CD14-positive monocyte (primary cell): ENCODE data around the gene RALY. TPM values are rescaled to one million over a fixed set of nuclear protein-coding genes. Genes with fewer than 3 reads are reported as not detected.
"Not testable (repeated sequence)": the region's sequence is repeated elsewhere in the genome, so short reads cannot be mapped to it uniquely, and the experiment has no call there.

ENCODE experiments used
- DNase-seq, 3 donors: peaks; one replicate each; pipeline ENCODE4 v3.0.0-alpha.2; 2011 to 2022
- H2AFZ ChIP-seq: 2 replicates; pipeline ENCODE4 v1.6.0; 2012; ENCODE audit warnings: mild to moderate bottlenecking, low read depth, low read length, inconsistent platforms; ENCODE audit not compliant: insufficient read depth, poor library complexity, severe bottlenecking
- H3K27ac ChIP-seq, 2 donors: 1 replicate in 1 of 2; 2 replicates in 1 of 2; pipeline ENCODE4 v1.5.1; 2012 to 2013; ENCODE audit warnings: low read length in 2 of 2, control low read depth in 1 of 2, inconsistent platforms in 1 of 2, low read depth in 1 of 2, mild to moderate bottlenecking in 1 of 2
- H3K27me3 ChIP-seq, 2 donors: one replicate each; pipeline versions ENCODE4 v1.6.0 to v1.6.1; 2011 to 2013; ENCODE audit warnings: low read length in 2 of 2; ENCODE audit not compliant: control insufficient read depth in 2 of 2, insufficient read depth in 2 of 2
- H3K36me3 ChIP-seq, 2 donors: replicated peaks in 1 of 2; 1 replicate in 1 of 2; 2 replicates in 1 of 2; pipeline versions ENCODE4 v1.5.1 to v1.6.1; 2012 to 2013; ENCODE audit warnings: low read length in 2 of 2, control low read depth in 1 of 2, inconsistent platforms in 1 of 2, mild to moderate bottlenecking in 1 of 2; ENCODE audit not compliant: insufficient read depth in 2 of 2, control insufficient read depth in 1 of 2
- H3K4me1 ChIP-seq, 2 donors: 1 replicate in 1 of 2; 2 replicates in 1 of 2; pipeline versions ENCODE4 v1.5.1 to v1.6.1; 2012 to 2013; ENCODE audit warnings: low read length in 2 of 2, control low read depth in 1 of 2, inconsistent platforms in 1 of 2, mild to moderate bottlenecking in 1 of 2, moderate library complexity in 1 of 2; ENCODE audit not compliant: insufficient read depth in 2 of 2, control insufficient read depth in 1 of 2
- H3K4me2 ChIP-seq: replicated peaks from 2 replicates; pipeline ENCODE3; 2012; ENCODE audit warnings: low read length, moderate library complexity, mild to moderate bottlenecking; ENCODE audit not compliant: poor library complexity, severe bottlenecking; ENCODE audit errors: extremely low read depth
- H3K4me3 ChIP-seq, 3 experiments: fragments of 200-600 bp in 1 of 3; sonication (generic) in 1 of 3; replicated peaks in 1 of 3; 1 replicate in 2 of 3; 2 replicates in 1 of 3; pipeline ENCODE4 v1.5.1; 2011 to 2013; ENCODE audit warnings: low read length in 3 of 3, mild to moderate bottlenecking in 3 of 3, control low read depth in 2 of 3, low read depth in 2 of 3, inconsistent platforms in 1 of 3, moderate library complexity in 1 of 3
- H3K79me2 ChIP-seq: 2 replicates; pipeline ENCODE4 v1.6.0; 2012; ENCODE audit warnings: mild to moderate bottlenecking, control low read depth, inconsistent platforms, low read length, moderate library complexity; ENCODE audit not compliant: insufficient read depth
- H3K9ac ChIP-seq: 2 replicates; pipeline ENCODE4 v1.6.0; 2017; ENCODE audit warnings: low read length, mild to moderate bottlenecking; ENCODE audit not compliant: insufficient read depth, poor library complexity, severe bottlenecking
- H3K9me3 ChIP-seq, 2 donors: replicated peaks in 1 of 2; 1 replicate in 1 of 2; 2 replicates in 1 of 2; pipeline versions ENCODE4 v1.5.1 to v1.6.1; 2012 to 2013; ENCODE audit warnings: low read length in 2 of 2, control low read depth in 1 of 2; ENCODE audit not compliant: control insufficient read depth in 1 of 2, insufficient read depth in 1 of 2
- H4K20me1 ChIP-seq: 2 replicates; pipeline ENCODE4 v1.6.0; 2012; ENCODE audit warnings: mild to moderate bottlenecking, low read length, control low read depth, moderate library complexity; ENCODE audit not compliant: insufficient read depth
- H3K27ac Mint-ChIP-seq, 7 donors: one replicate each; pipeline ENCODE4 v1.8.0; 2020; ENCODE audit warnings: mild to moderate bottlenecking in 7 of 7, mixed read lengths in 7 of 7, moderate library complexity in 6 of 7, inconsistent platforms in 2 of 7
- H3K27me3 Mint-ChIP-seq, 3 donors: one replicate each; pipeline ENCODE4 v1.8.0; 2021 to 2022; ENCODE audit warnings: low read depth in 3 of 3, mild to moderate bottlenecking in 3 of 3, mixed read lengths in 3 of 3, moderate library complexity in 3 of 3, inconsistent platforms in 1 of 3
- H3K36me3 Mint-ChIP-seq, 2 donors: one replicate each; pipeline ENCODE4 v1.8.0; 2020; ENCODE audit warnings: mixed read lengths in 2 of 2, inconsistent platforms in 1 of 2, mild to moderate bottlenecking in 1 of 2
- H3K4me1 Mint-ChIP-seq: one replicate; pipeline ENCODE4 v1.8.0; 2020; ENCODE audit warnings: mild to moderate bottlenecking, mixed read lengths
- H3K4me3 Mint-ChIP-seq, 2 donors: one replicate each; pipeline ENCODE4 v1.8.0; 2020; ENCODE audit warnings: mild to moderate bottlenecking in 2 of 2, mixed read lengths in 2 of 2, moderate library complexity in 1 of 2
- H3K9me3 Mint-ChIP-seq, 7 donors: one replicate each; pipeline ENCODE4 v1.8.0; 2020 to 2022; ENCODE audit warnings: mixed read lengths in 7 of 7, mild to moderate bottlenecking in 6 of 7, moderate library complexity in 6 of 7, inconsistent platforms in 2 of 7
- WGBS: methylation state at CpG from one replicate; pipeline ENCODE4 v1.1.5; 2013; ENCODE audit warnings: missing lambda C conversion rate; ENCODE audit not compliant: insufficient coverage; 5-methylcytosine and 5-hydroxymethylcytosine counted together
- intact Hi-C, 2 donors: fragments of 100-400 bp; cut with micrococcal nuclease; formaldehyde crosslinking; loops; one replicate each; pipeline versions ENCODE4 v1.15.0 to v1.15.1; 2023
- polyA plus RNA-seq, 3 donors: library from polyadenylated mRNA; depleted of rRNA in 1 of 3; unstranded in 2 of 3; stranded (reverse) in 1 of 3; fragments of 300-500 nt in 2 of 3; fragments of >200 nt in 1 of 3; fragmentation: Illumina TruSeq in 2 of 3; gene quantifications; 1 replicate in 2 of 3; 2 replicates in 1 of 3; pipeline ENCODE4 v1.2.3, GENCODE V29; 2012 to 2021
- small RNA-seq: library from RNA; depleted of rRNA; stranded (forward); fragments of <200 nt; gene quantifications from one replicate; pipeline ENCODE3, GENCODE V24; 2012; ENCODE audit warnings: low read depth; ENCODE audit not compliant: insufficient read length

The RALY gene
- polyA plus RNA-seq, 3 donors = 88.4 to 154 (median 152) TPM

DNA sequence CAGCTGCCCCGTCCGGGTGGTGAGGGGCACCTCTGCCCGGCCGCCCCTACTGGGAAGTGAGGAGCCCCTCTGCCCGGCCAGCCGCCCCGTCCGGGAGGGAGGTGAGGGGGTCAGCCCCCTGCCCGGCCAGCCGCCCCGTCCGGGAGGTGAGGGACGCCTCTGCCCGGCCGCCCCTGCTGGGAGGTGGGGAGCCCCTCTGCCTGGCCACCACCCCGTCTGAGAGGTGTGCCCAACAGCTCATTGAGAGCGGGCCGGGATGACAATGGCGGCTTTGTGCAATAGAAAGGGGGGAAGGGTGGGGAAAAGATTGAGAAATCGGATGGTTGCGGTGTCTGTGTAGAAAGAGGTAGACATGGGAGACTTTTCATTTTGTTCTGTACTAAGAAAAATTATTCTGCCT, 139.2 kb downstream of the RALY start:
- H3K4me1 Mint-ChIP-seq = peaks cover 12% of the 10 kb centered on the region
- H3K4me1 ChIP-seq, H3K9me3 Mint-ChIP-seq, H3K27me3 Mint-ChIP-seq, H2AFZ ChIP-seq, H3K4me3 ChIP-seq, H3K27me3 ChIP-seq, intact Hi-C loops, H3K9me3 ChIP-seq, H3K4me2 ChIP-seq, H4K20me1 ChIP-seq, H3K27ac Mint-ChIP-seq, H3K36me3 ChIP-seq, H3K4me3 Mint-ChIP-seq, H3K36me3 Mint-ChIP-seq, H3K9ac ChIP-seq, DNase-seq, H3K27ac ChIP-seq, H3K79me2 ChIP-seq: not testable (repeated sequence)
- 30% methylated on average over 5 of the region's 21 CpGs for WGBS

GRCh38 chr20:34133365-34133860, 139.7 kb downstream of the RALY start:
- H3K27ac ChIP-seq, H3K4me3 ChIP-seq, H3K27me3 ChIP-seq, H4K20me1 ChIP-seq, H3K27me3 Mint-ChIP-seq, H3K79me2 ChIP-seq, H3K9me3 ChIP-seq, H2AFZ ChIP-seq, DNase-seq, intact Hi-C loops, H3K9ac ChIP-seq, H3K4me2 ChIP-seq, H3K4me1 ChIP-seq, H3K36me3 ChIP-seq, H3K4me3 Mint-ChIP-seq, H3K9me3 Mint-ChIP-seq, H3K36me3 Mint-ChIP-seq: not testable (repeated sequence)
- Mint-ChIP-seq H3K4me1 (peaks cover 12% of the 10 kb centered on the region), H3K27ac (peak overlapping the region in 1 of 7 donors; percentile 20)
- whole genome bisulfite sequencing = no CpG with 5 or more reads among the region's 4 CpGs

Small RNAs within 50 kb of the gene (small RNA-seq; reads per million reads assigned to genes)
- gene MIR4755 = not detected

Other genes with a start within 250 kb of the RALY start
- 100 to 1,000 TPM in 1 of 3 donors, 10 to 100 TPM in 1, 1 to 10 TPM in 1; 7.1 to 181 (median 10.0) TPM for gene CHMP4B, start 182.6 kb upstream of the RALY start, polyA plus RNA-seq
- gene EIF2S2, start 118.3 kb downstream of the RALY start, polyA plus RNA-seq = 10 to 100 TPM; 18.8 to 20.1 (median 18.9) TPM
- under 1 TPM in 1 of 3 donors, not detected in 2; 0.40 TPM for gene ASIP, start 247.5 kb downstream of the RALY start, polyA plus RNA-seq